Effector memory CD4-positive, alpha-beta T cell (primary cell): ENCODE measurements around the gene LYST.

Experiments used
- DNase-seq, 3 donors: peaks; one replicate each; pipeline ENCODE4 v3.0.0-alpha.2; 2020
- H3K27ac ChIP-seq: 2 replicates; pipeline ENCODE4 v1.7.0; 2013; ENCODE audit warnings: mild to moderate bottlenecking, low read length, moderate library complexity; ENCODE audit not compliant: insufficient read depth, poor library complexity, severe bottlenecking
- H3K27me3 ChIP-seq: replicated peaks from 2 replicates; pipeline ENCODE4 v1.7.0; 2013; ENCODE audit warnings: mild to moderate bottlenecking, low read length; ENCODE audit not compliant: insufficient read depth, control insufficient read depth, poor library complexity, severe bottlenecking
- H3K36me3 ChIP-seq: 2 replicates; pipeline ENCODE4 v1.7.0; 2013; ENCODE audit warnings: mild to moderate bottlenecking, low read length, moderate library complexity; ENCODE audit not compliant: control insufficient read depth, insufficient read depth
- H3K4me1 ChIP-seq: 2 replicates; pipeline ENCODE4 v1.7.0; 2013; ENCODE audit warnings: low read length, mild to moderate bottlenecking; ENCODE audit not compliant: control insufficient read depth, insufficient read depth, poor library complexity, severe bottlenecking
- H3K4me3 ChIP-seq: 2 replicates; pipeline ENCODE4 v1.7.0; 2013; ENCODE audit warnings: low read length, low read depth, mild to moderate bottlenecking; ENCODE audit not compliant: insufficient read depth, poor library complexity, severe bottlenecking
- H3K9me3 ChIP-seq: 2 replicates; pipeline ENCODE4 v1.7.0; 2013; ENCODE audit warnings: mild to moderate bottlenecking, low read length, moderate library complexity; ENCODE audit not compliant: control insufficient read depth

LYST gene

GRCh38 chr1:235863699-235864093 is 3.0 kb downstream of the LYST start:
- Histone ChIP-seq H3K9me3 (no peaks in the 10 kb centered on the region), H3K4me1 (peaks cover 15% of the 10 kb centered on the region), H3K27ac (no peak overlapping the region), H3K4me3 (no peak overlapping the region), H3K36me3 (no peaks in the 10 kb centered on the region), H3K27me3 (no peaks in the 10 kb centered on the region)
- no peak for DNase-seq

DNA sequence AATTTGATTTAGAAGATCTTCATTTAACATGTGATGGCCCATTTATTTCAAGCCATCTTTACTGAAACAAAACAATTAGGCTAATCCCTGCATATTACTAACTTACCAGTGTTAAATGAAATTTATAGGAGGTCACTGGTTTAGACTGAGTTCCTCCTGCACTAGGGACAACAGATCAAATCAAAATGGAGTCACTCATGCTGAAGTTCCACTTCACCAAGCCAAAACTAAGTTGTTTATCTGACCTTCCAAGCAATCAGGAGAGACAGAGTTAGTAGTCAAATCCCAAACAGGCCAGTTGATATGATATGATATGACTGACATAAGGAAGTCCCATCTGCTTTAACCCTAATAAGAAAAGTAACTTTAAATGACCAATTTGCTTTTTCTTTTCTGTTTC is 4.8 kb downstream of the LYST start:
- H3K4me1 ChIP-seq, result peaks cover 8% of the 10 kb centered on the region
- H3K27ac ChIP-seq, result no peak overlapping the region
- no peak for DNase-seq
- no peaks in the 10 kb centered on the region for H3K9me3 ChIP-seq
- H3K27me3 ChIP-seq, result no peaks in the 10 kb centered on the region
- no peaks in the 10 kb centered on the region for H3K36me3 ChIP-seq
- H3K4me3 ChIP-seq, result no peak overlapping the region

GRCh38 chr1:235860829-235861228 is 5.9 kb downstream of the LYST start:
- Histone ChIP-seq H3K27me3 (no peaks in the 10 kb centered on the region), H3K9me3 (no peaks in the 10 kb centered on the region), H3K4me1 (peaks cover 5% of the 10 kb centered on the region), H3K36me3 (no peaks in the 10 kb centered on the region), H3K4me3 (no peak overlapping the region), H3K27ac (no peak overlapping the region)
- DNase-seq, result no peak

DNA sequence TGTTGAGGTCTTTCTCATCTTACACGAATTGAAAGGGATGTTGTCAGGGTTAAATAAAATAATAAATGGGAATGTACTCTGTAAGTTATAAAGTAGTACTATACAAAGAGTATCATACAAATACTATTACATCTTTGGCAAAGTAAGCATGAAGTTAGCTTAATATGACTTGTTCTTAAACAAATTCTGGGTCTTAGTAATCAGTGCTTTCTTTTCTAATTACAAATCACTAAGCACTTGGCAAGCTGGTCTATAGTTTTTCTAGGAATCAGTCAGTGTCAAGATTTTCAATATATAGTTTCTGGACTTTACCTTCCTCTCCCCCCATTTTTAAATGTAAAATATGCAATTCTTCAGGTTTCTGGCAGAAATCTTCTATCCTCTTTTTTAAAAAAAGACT is 6.9 kb downstream of the LYST start:
- peaks cover under 1% of the 10 kb centered on the region for H3K4me1 ChIP-seq
- H3K4me3 ChIP-seq, result no peak overlapping the region
- no peaks in the 10 kb centered on the region for H3K27me3 ChIP-seq
- H3K27ac ChIP-seq, result no peak overlapping the region
- DNase-seq, result no peak
- no peaks in the 10 kb centered on the region for H3K9me3 ChIP-seq
- H3K36me3 ChIP-seq, result no peaks in the 10 kb centered on the region

DNA sequence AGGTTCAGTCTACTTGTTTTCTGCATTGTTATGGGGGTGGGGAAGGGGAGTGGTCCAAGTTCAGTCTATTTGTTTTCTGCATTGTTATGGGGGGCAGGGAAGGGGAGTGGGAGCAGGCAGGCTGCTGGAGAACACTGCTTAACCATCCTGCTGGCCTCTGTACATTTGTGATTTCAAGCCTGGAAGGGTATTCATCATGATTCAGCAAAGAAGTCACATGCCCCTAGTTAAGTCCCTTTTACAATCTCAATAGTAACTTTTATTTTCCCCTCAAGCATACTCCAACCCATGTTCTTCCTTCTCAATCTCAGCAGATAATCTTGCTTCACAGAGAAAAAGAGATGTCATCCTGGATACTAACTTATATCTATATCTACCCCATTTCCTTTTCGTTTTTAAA is 7.9 kb downstream of the LYST start:
- H3K9me3 ChIP-seq, result no peaks in the 10 kb centered on the region
- no peaks in the 10 kb centered on the region for H3K27me3 ChIP-seq
- H3K4me3 ChIP-seq, result no peak overlapping the region
- no peak overlapping the region for H3K27ac ChIP-seq
- no peaks in the 10 kb centered on the region for H3K36me3 ChIP-seq
- H3K4me1 ChIP-seq, result no peaks in the 10 kb centered on the region
- DNase-seq, result no peak

DNA sequence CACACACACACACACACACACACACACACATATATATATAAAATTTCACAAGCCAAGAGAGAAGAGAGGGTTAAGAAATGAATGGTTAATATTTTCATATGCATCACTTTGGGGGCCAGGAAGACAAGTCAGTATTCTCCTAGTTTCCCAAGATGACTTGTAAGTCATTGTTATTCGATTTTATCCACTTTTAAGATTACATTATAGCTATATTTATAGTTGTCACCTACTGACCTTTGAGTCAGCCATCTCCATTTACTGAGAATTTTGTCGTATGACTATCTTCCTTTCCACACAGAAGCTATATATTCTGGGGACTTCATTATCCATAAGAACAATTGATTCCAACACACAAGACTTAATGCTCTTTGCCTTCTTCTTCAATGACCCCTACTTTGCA is 8.9 kb downstream of the LYST start:
- H3K27ac ChIP-seq, result no peak overlapping the region
- no peaks in the 10 kb centered on the region for H3K4me1 ChIP-seq
- H3K4me3 ChIP-seq, result no peak overlapping the region

GRCh38 chr1:235855811-235856429 is 10.8 kb downstream of the LYST start:
- Histone ChIP-seq H3K27me3 (no peaks in the 10 kb centered on the region), H3K36me3 (no peaks in the 10 kb centered on the region), H3K4me1 (no peaks in the 10 kb centered on the region), H3K9me3 (no peaks in the 10 kb centered on the region), H3K4me3 (no peak overlapping the region), H3K27ac (no peak overlapping the region)
- DNase-seq, result no peak

More for the DNA sequence above, 8.9 kb downstream of the LYST start:
- no peaks in the 10 kb centered on the region for H3K36me3 ChIP-seq
- no peak for DNase-seq
- H3K9me3 ChIP-seq, result no peaks in the 10 kb centered on the region
- H3K27me3 ChIP-seq, result no peaks in the 10 kb centered on the region

- Histone ChIP-seq H3K27ac (no peak overlapping the region), H3K36me3 (no peaks in the 10 kb centered on the region), H3K27me3 (no peaks in the 10 kb centered on the region), H3K4me1 (no peaks in the 10 kb centered on the region), H3K4me3 (no peak overlapping the region), H3K9me3 (no peaks in the 10 kb centered on the region)
- DNase-seq, result no peak
Observed at GRCh38 chr1:235854347-235854746, 12.4 kb downstream of the LYST start.

GRCh38 chr1:235853653-235854052 is 13.1 kb downstream of the LYST start:
- H3K27me3 ChIP-seq, result no peaks in the 10 kb centered on the region
- H3K4me1 ChIP-seq, result peaks cover 3% of the 10 kb centered on the region
- no peak for DNase-seq
- H3K4me3 ChIP-seq, result no peak overlapping the region
- H3K27ac ChIP-seq, result no peak overlapping the region
- H3K9me3 ChIP-seq, result no peaks in the 10 kb centered on the region
- H3K36me3 ChIP-seq, result no peaks in the 10 kb centered on the region

- no peaks in the 10 kb centered on the region for H3K27me3 ChIP-seq
- no peak for DNase-seq
- no peaks in the 10 kb centered on the region for H3K36me3 ChIP-seq
- H3K27ac ChIP-seq, result no peak overlapping the region
- H3K9me3 ChIP-seq, result no peaks in the 10 kb centered on the region
- H3K4me1 ChIP-seq, result peaks cover 4% of the 10 kb centered on the region
- no peak overlapping the region for H3K4me3 ChIP-seq
Observed at GRCh38 chr1:235852887-235853286, 13.8 kb downstream of the LYST start.
